OCI-LY3 (cell line): ENCODE measurements around the gene PGA4.

Source experiments
- EZH2phosphoT487 ChIP-seq: fragments of 200-600 bp; shearing (Covaris generic); IDR thresholded peaks from 2 replicates; pipeline ENCODE4 v1.6.1; 2018; ENCODE audit warnings: antibody characterized with exemption, mixed run types, low read depth
- TF ChIP-seq, protein P1 (sequence below): fragments of 200-600, 300-600 bp; sonication (generic); IDR thresholded peaks from 2 replicates; pipeline ENCODE4 v1.5.1; 2014; ENCODE audit warnings: antibody characterized with exemption, low read length, low read depth

DNA sequence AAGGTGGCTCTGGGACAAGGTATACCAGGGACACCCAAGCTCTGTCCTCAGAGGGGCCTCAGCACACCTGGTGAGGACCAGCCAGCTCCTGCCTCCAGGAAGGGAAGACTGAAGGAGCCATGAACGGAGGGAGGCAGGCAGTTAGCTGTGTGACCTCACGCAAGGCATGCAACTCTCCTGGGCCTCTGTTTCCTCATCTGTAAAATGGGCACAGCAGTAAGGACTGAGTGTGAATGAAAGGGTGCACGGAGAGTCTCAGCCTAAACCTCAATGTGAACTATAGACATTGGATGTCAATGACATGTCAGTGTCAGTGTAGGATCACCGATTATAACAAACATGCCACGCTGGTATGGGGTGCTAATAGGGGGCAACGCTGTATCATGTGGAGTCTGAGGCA lies 37.2 kb downstream of the PGA4 start:
- TF ChIP-seq, protein P1, sequence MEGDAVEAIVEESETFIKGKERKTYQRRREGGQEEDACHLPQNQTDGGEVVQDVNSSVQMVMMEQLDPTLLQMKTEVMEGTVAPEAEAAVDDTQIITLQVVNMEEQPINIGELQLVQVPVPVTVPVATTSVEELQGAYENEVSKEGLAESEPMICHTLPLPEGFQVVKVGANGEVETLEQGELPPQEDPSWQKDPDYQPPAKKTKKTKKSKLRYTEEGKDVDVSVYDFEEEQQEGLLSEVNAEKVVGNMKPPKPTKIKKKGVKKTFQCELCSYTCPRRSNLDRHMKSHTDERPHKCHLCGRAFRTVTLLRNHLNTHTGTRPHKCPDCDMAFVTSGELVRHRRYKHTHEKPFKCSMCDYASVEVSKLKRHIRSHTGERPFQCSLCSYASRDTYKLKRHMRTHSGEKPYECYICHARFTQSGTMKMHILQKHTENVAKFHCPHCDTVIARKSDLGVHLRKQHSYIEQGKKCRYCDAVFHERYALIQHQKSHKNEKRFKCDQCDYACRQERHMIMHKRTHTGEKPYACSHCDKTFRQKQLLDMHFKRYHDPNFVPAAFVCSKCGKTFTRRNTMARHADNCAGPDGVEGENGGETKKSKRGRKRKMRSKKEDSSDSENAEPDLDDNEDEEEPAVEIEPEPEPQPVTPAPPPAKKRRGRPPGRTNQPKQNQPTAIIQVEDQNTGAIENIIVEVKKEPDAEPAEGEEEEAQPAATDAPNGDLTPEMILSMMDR = no peak
- no peak for TF ChIP-seq EZH2phosphoT487
